MM.1S (cell line): ENCODE results near the gene SMCO4.
"Not testable (repeated sequence)": the region's sequence is repeated elsewhere in the genome, so short reads cannot be mapped to it uniquely, and the experiment has no call there.

Experiments
- DNase-seq: peaks from one replicate; pipeline ENCODE4 v3.0.0-alpha.2; 2015
- H2AFZ ChIP-seq: fragments of 300-600 bp; sonication (generic); 2 replicates; pipeline ENCODE4 v1.6.0; 2016; ENCODE audit warnings: antibody characterized with exemption, low read length
- H3F3A ChIP-seq: fragments of 300-600 bp; sonication (generic); 2 replicates; pipeline ENCODE4 v1.6.1; 2016; ENCODE audit warnings: mild to moderate bottlenecking, antibody characterized with exemption, low read length, moderate library complexity, mixed read lengths; ENCODE audit not compliant: insufficient read depth
- H3K27ac ChIP-seq: fragments of 300-600 bp; sonication (generic); 2 replicates; pipeline ENCODE4 v1.5.1; 2016; ENCODE audit warnings: mild to moderate bottlenecking, low read length
- H3K27me3 ChIP-seq: fragments of 300-600 bp; sonication (generic); replicated peaks from 2 replicates; pipeline ENCODE4 v1.6.0; 2016; ENCODE audit warnings: low read length; ENCODE audit not compliant: insufficient read depth
- H3K36me3 ChIP-seq: fragments of 300-600 bp; sonication (generic); replicated peaks from 2 replicates; pipeline ENCODE4 v1.6.1; 2016; ENCODE audit warnings: mild to moderate bottlenecking, low read length, mixed read lengths; ENCODE audit not compliant: insufficient read depth
- H3K4me1 ChIP-seq: fragments of 300-600 bp; sonication (generic); 2 replicates; pipeline ENCODE4 v1.6.1; 2016; ENCODE audit warnings: low read length, mixed read lengths
- H3K4me2 ChIP-seq: fragments of 300-600 bp; sonication (generic); 2 replicates; pipeline ENCODE4 v1.6.0; 2016; ENCODE audit warnings: low read depth, low read length
- H3K4me3 ChIP-seq: fragments of 300-600 bp; sonication (generic); 2 replicates; pipeline ENCODE4 v1.5.1; 2016; ENCODE audit warnings: low read length, mixed read lengths
- H3K79me2 ChIP-seq: fragments of 300-600 bp; sonication (generic); 2 replicates; pipeline ENCODE4 v1.6.1; 2016; ENCODE audit warnings: mixed run types, low read length, mixed read lengths
- H3K9ac ChIP-seq: fragments of 300-600 bp; sonication (generic); 2 replicates; pipeline ENCODE4 v1.6.1; 2016; ENCODE audit warnings: low read length, mixed read lengths
- H3K9me2 ChIP-seq: fragments of 300-600 bp; sonication (generic); replicated peaks from 2 replicates; pipeline ENCODE4 v1.6.1; 2016; ENCODE audit warnings: mild to moderate bottlenecking, low read length, mixed read lengths; ENCODE audit not compliant: insufficient read depth
- H3K9me3 ChIP-seq: fragments of 300-600 bp; sonication (generic); replicated peaks from 2 replicates; pipeline ENCODE4 v1.6.1; 2016; ENCODE audit warnings: mild to moderate bottlenecking, low read length, mixed read lengths; ENCODE audit not compliant: insufficient read depth
- H4K20me1 ChIP-seq: fragments of 300-600 bp; sonication (generic); 2 replicates; pipeline ENCODE4 v1.6.1; 2016; ENCODE audit warnings: mild to moderate bottlenecking, low read length, moderate library complexity, mixed read lengths; ENCODE audit not compliant: insufficient read depth
- EZH2 ChIP-seq: fragments of 300-600 bp; sonication (generic); optimal IDR thresholded peaks from 2 replicates; pipeline ENCODE3; 2017; ENCODE audit warnings: low read depth, mild to moderate bottlenecking, antibody characterized with exemption, low read length, mixed read lengths
- EZH2phosphoT487 ChIP-seq: fragments of 300-600 bp; sonication (generic); IDR thresholded peaks from 2 replicates; pipeline ENCODE4 v1.6.1; 2018; ENCODE audit warnings: antibody characterized with exemption, low read length
- TF ChIP-seq, protein P1 (sequence below): fragments of 300-600 bp; sonication (generic); IDR thresholded peaks from 2 replicates; pipeline ENCODE4 v1.5.1; 2016; ENCODE audit warnings: antibody characterized with exemption, low read length, mixed read lengths

SMCO4 gene

DNA sequence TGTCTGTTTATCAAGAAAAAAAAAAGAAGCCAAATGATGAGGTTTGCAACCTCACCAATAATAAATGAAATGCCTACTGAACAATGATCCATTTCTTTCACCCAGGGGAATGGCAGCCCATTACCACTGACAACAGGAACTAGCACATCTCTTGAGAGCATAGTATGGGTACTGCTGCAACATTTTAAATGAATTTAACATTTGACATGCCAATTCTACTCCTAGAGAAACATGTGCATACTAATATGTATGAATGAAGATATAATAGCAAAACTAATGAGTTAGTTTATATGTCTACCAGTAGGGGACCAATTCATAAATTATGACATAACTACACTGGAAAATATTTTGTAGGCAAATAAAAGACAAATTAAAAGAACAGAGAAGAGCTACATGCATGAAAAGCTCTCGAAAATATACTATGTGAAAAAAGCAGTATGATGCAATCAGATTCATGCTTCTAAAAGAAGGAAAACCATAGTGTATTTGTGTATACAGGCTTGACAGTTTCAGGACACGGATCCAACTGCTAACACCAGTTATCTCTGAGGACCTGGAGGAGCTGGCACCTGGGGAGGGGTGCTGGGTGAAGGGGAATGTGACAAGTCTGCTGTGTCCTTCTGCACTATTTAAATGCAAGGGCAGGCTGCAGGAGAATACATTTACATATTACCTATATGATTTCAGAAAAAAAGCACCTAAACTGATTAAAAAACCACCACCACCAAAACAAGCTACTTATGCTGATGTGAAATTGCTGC, 6.9 kb downstream of the SMCO4 start:
- H3K27ac ChIP-seq = no peak overlapping the region
- H3K79me2 ChIP-seq = 0 out of 2 replicates have a peak, but pooled peaks cover 5% of the 10 kb centered on the region
- no peak for DNase-seq
- no peak overlapping the region for H3K4me2 ChIP-seq
- no peaks in the 10 kb centered on the region for H3K36me3 ChIP-seq
- no peaks in the 10 kb centered on the region for H3K9me3 ChIP-seq
- H3K4me1 ChIP-seq = peaks cover 10% of the 10 kb centered on the region; the same call in 1 of the 2 replicates
- no peaks in the 10 kb centered on the region for H3F3A ChIP-seq
- no peaks in the 10 kb centered on the region for H3K27me3 ChIP-seq
- no peak overlapping the region for H3K4me3 ChIP-seq
- no peaks in the 10 kb centered on the region for H4K20me1 ChIP-seq
- H3K9ac ChIP-seq = no peak overlapping the region
- H3K9me2 ChIP-seq = no peaks in the 10 kb centered on the region
- no peak overlapping the region for H2AFZ ChIP-seq
- TF ChIP-seq, protein P1, sequence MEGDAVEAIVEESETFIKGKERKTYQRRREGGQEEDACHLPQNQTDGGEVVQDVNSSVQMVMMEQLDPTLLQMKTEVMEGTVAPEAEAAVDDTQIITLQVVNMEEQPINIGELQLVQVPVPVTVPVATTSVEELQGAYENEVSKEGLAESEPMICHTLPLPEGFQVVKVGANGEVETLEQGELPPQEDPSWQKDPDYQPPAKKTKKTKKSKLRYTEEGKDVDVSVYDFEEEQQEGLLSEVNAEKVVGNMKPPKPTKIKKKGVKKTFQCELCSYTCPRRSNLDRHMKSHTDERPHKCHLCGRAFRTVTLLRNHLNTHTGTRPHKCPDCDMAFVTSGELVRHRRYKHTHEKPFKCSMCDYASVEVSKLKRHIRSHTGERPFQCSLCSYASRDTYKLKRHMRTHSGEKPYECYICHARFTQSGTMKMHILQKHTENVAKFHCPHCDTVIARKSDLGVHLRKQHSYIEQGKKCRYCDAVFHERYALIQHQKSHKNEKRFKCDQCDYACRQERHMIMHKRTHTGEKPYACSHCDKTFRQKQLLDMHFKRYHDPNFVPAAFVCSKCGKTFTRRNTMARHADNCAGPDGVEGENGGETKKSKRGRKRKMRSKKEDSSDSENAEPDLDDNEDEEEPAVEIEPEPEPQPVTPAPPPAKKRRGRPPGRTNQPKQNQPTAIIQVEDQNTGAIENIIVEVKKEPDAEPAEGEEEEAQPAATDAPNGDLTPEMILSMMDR = no peak
- TF ChIP-seq EZH2phosphoT487 (no peak), EZH2 (no peak)

DNA sequence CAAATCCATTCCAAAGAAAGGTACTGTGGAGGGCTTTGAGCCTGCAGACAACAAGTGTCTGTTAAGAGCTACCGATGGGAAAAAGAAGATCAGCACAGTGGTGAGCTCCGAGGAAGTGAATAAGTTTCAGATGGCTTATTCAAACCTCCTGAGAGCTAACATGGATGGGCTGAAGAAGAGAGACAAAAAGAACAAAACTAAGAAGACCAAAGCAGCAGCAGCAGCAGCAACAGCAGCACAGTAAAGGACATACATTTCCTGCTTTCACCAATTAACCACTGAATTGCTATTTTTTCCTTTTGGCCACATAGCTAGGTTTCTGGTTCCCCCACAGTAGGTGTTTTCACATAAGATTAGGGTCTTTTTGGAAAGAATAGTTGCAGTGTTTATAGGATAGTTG, 7.6 kb downstream of the SMCO4 start:
- H3K9ac ChIP-seq, DNase-seq, H3K9me3 ChIP-seq, H3K36me3 ChIP-seq, H3K4me2 ChIP-seq, H3F3A ChIP-seq, H4K20me1 ChIP-seq, H3K9me2 ChIP-seq, H3K4me3 ChIP-seq, H3K27ac ChIP-seq, H3K79me2 ChIP-seq, H3K27me3 ChIP-seq, H2AFZ ChIP-seq: not testable (repeated sequence)
- peaks cover 10% of the 10 kb centered on the region; the same call in 1 of the 2 replicates for H3K4me1 ChIP-seq

- Histone ChIP-seq H2AFZ (no peak overlapping the region), H3K9ac (no peak overlapping the region), H3K4me3 (no peak overlapping the region), H3K36me3 (no peaks in the 10 kb centered on the region), H4K20me1 (no peaks in the 10 kb centered on the region), H3K27ac (no peak overlapping the region), H3K4me1 (peaks cover 10% of the 10 kb centered on the region; the same call in 1 of the 2 replicates), H3K27me3 (no peaks in the 10 kb centered on the region), H3K79me2 (0 out of 2 replicates have a peak, but pooled peaks cover 5% of the 10 kb centered on the region), H3K9me2 (no peaks in the 10 kb centered on the region), H3F3A (no peaks in the 10 kb centered on the region), H3K4me2 (no peak overlapping the region), H3K9me3 (no peaks in the 10 kb centered on the region)
- TF ChIP-seq, protein P1 = no peak
- TF ChIP-seq EZH2phosphoT487 (no peak), EZH2 (no peak)
- DNase-seq = no peak
These were observed 10.4 kb downstream of the SMCO4 start for GRCh38 chr11:93532806-93533205.

GRCh38 chr11:93532281-93532789, 10.9 kb downstream of the SMCO4 start:
- TF ChIP-seq, protein P1 = no peak
- TF ChIP-seq EZH2 (no peak), EZH2phosphoT487 (no peak)
- Histone ChIP-seq H3K79me2 (0 out of 2 replicates have a peak, but pooled peaks cover 5% of the 10 kb centered on the region), H4K20me1 (no peaks in the 10 kb centered on the region), H3K4me3 (no peak overlapping the region), H3F3A (no peaks in the 10 kb centered on the region), H2AFZ (no peak overlapping the region), H3K4me2 (no peak overlapping the region), H3K9me3 (no peaks in the 10 kb centered on the region), H3K9me2 (no peaks in the 10 kb centered on the region), H3K27me3 (no peaks in the 10 kb centered on the region), H3K27ac (no peak overlapping the region), H3K36me3 (no peaks in the 10 kb centered on the region), H3K4me1 (peaks cover 10% of the 10 kb centered on the region; the same call in 1 of the 2 replicates), H3K9ac (no peak overlapping the region)
- DNase-seq = no peak
